HepG2 (cell line): ENCODE data around the gene SLC29A2. TPM values are rescaled to one million over a fixed set of nuclear protein-coding genes. Genes with fewer than 3 reads are reported as not detected.

ENCODE experiments used
- ATF1 ChIP-seq: IDR thresholded peaks from 2 replicates; pipeline ENCODE4 v1.6.1; 2016; ENCODE audit warnings: mild to moderate bottlenecking, control low read depth
- CBFB ChIP-seq: sonication (generic); formaldehyde crosslinking; IDR thresholded peaks from 2 replicates; pipeline ENCODE4 v1.4.0; 2020; ENCODE audit warnings: missing genetic modification reagents
- CHCHD3 ChIP-seq: sonication (generic); formaldehyde crosslinking; IDR thresholded peaks from 2 replicates; pipeline ENCODE4 v1.8.0; 2022; ENCODE audit warnings: mild to moderate bottlenecking, missing genetic modification reagents, moderate library complexity
- DPF2 ChIP-seq: sonication (generic); formaldehyde crosslinking; IDR thresholded peaks from 2 replicates; pipeline ENCODE4 v1.4.0; 2020; ENCODE audit warnings: mild to moderate bottlenecking, low read depth, missing genetic modification reagents, borderline replicate concordance
- HMGA1 ChIP-seq: sonication (generic); formaldehyde crosslinking; conservative IDR thresholded peaks from 2 replicates; pipeline ENCODE4 v1.4.0; 2020; ENCODE audit warnings: missing genetic modification reagents
- KMT2B ChIP-seq: IDR thresholded peaks from 2 replicates; pipeline ENCODE4 v1.6.1; 2016; ENCODE audit warnings: missing genetic modification reagents, missing compliant biosample characterization
- MAZ ChIP-seq, 2 experiments: sonication (generic) in 1 of 2; formaldehyde crosslinking in 1 of 2; IDR thresholded peaks; 2 replicates each; pipeline versions ENCODE4 v1.5.0 to v1.6.1; 2012 to 2020; ENCODE audit warnings: low read depth in 2 of 2, mild to moderate bottlenecking in 2 of 2, borderline replicate concordance in 1 of 2, improper control_type of control experiment in 1 of 2, low read length in 1 of 2, missing genetic modification reagents in 1 of 2, moderate library complexity in 1 of 2
- PHF8 ChIP-seq: sonication (generic); formaldehyde crosslinking; IDR thresholded peaks from 2 replicates; pipeline ENCODE4 v1.5.0; 2020; ENCODE audit warnings: missing genetic modification reagents
- RBM22 ChIP-seq: fragments of 200-400 bp; formaldehyde crosslinking; optimal IDR thresholded peaks from 2 replicates; pipeline ENCODE3; 2017; ENCODE audit warnings: mild to moderate bottlenecking, low read length, moderate library complexity
- RCOR2 ChIP-seq: IDR thresholded peaks from 2 replicates; pipeline ENCODE4 v1.6.1; 2016; ENCODE audit warnings: missing biosample characterization, missing genetic modification reagents
- SYNCRIP ChIP-seq: fragments of 200-400 bp; formaldehyde crosslinking; IDR thresholded peaks from 2 replicates; pipeline ENCODE4 v1.6.1; 2018; ENCODE audit warnings: mild to moderate bottlenecking, low read depth, low read length; ENCODE audit not compliant: insufficient read depth
- TBP ChIP-seq: sonication (generic); formaldehyde crosslinking; IDR thresholded peaks from 2 replicates; pipeline ENCODE4 v1.5.0; 2020; ENCODE audit warnings: missing genetic modification reagents
- ZNF326 ChIP-seq: sonication (generic); formaldehyde crosslinking; IDR thresholded peaks from 2 replicates; pipeline ENCODE4 v1.4.0; 2020; ENCODE audit warnings: missing genetic modification reagents, borderline replicate concordance
- ZNF329 ChIP-seq: sonication (generic); formaldehyde crosslinking; IDR thresholded peaks from 2 replicates; pipeline ENCODE4 v1.9.0; 2021; ENCODE audit warnings: low read depth, mild to moderate bottlenecking, missing genetic modification reagents
- ZNF350 ChIP-seq: sonication (generic); formaldehyde crosslinking; IDR thresholded peaks from 2 replicates; pipeline ENCODE4 v1.4.0; 2020; ENCODE audit warnings: mild to moderate bottlenecking, low read depth, missing genetic modification reagents, borderline replicate concordance
- ZNF468 ChIP-seq: sonication (generic); formaldehyde crosslinking; IDR thresholded peaks from 2 replicates; pipeline ENCODE4 v1.8.0; 2022; ENCODE audit warnings: mild to moderate bottlenecking, moderate library complexity, missing genetic modification reagents
- ZNF562 ChIP-seq: sonication (generic); formaldehyde crosslinking; IDR thresholded peaks from 2 replicates; pipeline ENCODE4 v1.8.0; 2022; ENCODE audit warnings: missing genetic modification reagents, borderline replicate concordance
- ZNF607 ChIP-seq: sonication (generic); formaldehyde crosslinking; IDR thresholded peaks from 2 replicates; pipeline ENCODE4 v1.5.1; 2020; ENCODE audit warnings: missing genetic modification reagents, mild to moderate bottlenecking, borderline replicate concordance
- ZNF720 ChIP-seq: sonication (generic); formaldehyde crosslinking; IDR thresholded peaks from 2 replicates; pipeline ENCODE4 v1.4.0; 2020; ENCODE audit warnings: missing genetic modification reagents
- ZNF768 ChIP-seq: sonication (generic); formaldehyde crosslinking; IDR thresholded peaks from 2 replicates; pipeline ENCODE4 v1.4.0; 2020; ENCODE audit warnings: missing genetic modification reagents
- polyA plus RNA-seq, 8 experiments: library from polyadenylated mRNA; depleted of rRNA in 3 of 8; stranded (reverse) in 7 of 8; unstranded in 1 of 8; fragments of >200 nt; fragmentation: Illumina TruSeq in 4 of 8; extraction: Trizol in 4 of 8; gene quantifications; 2 replicates each; pipeline versions ENCODE4 v1.2.1 to v1.2.3, GENCODE V29; 2011 to 2016; ENCODE audit warnings: low read depth in 4 of 8, missing spikeins in 1 of 8, mixed read lengths in 1 of 8; ENCODE audit not compliant: insufficient read depth in 1 of 8
- total RNA-seq, 5 experiments: library from RNA; depleted of rRNA; stranded (reverse); fragments of >200 nt; fragmentation: Illumina TruSeq; extraction: Trizol; gene quantifications; 2 replicates each; pipeline ENCODE4 v1.2.3, GENCODE V29; 2016; ENCODE audit warnings: low read depth in 1 of 5
- TF ChIP-seq, protein P1 (sequence below): sonication (generic); formaldehyde crosslinking; IDR thresholded peaks from 2 replicates; pipeline ENCODE4 v1.4.0; 2020; ENCODE audit warnings: missing genetic modification reagents
- TF ChIP-seq, protein P2 (sequence below): sonication (generic); formaldehyde crosslinking; IDR thresholded peaks from 2 replicates; pipeline ENCODE4 v1.4.0; 2020; ENCODE audit warnings: missing genetic modification reagents
- TF ChIP-seq, protein P3 (sequence below): sonication (generic); formaldehyde crosslinking; conservative IDR thresholded peaks from 2 replicates; pipeline ENCODE4 v1.4.0; 2020; ENCODE audit warnings: missing genetic modification reagents

Gene SLC29A2
- total and polyA plus RNA-seq, 2 of the 13 experiments (the other 11 are each of a cell fraction or from before 2014, with no cell fraction given): 0.63 to 0.66 TPM

DNA sequence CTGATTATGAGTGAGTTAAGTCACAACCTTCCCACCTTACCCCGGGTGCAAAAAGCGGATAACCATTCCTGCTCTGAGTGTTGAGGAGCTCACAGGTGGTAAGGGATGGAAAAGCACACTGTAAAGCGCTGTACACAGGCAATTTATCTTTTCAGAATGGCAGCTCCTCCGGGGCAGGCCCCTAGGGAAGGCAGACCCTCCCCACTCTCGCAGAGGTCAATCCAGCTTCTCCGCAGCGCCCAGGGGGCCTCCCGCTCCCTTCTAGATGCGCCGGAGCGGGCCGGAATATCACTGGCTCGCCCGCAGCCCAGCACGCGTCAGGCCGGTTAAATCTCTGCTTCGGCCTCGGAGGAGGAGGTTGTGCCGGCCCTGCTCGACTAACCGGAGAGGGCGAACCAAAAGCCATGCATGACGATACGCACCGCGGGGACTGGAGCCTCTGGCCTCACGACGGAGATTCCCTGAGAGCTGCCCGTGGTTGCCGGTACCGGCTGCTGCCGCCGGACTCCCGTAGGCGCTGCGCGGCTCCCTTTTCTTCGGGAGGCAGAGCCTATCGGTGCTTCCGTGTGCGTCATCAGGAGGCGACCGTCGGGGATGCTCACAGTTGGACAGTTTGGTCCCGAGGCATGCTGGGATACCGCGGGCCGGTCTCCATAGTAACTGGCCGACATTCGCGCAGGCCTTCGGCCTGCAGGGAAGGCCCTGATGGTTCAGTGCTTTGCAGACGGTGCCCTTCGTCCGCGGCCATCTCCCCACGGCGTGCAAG lies 26.8 kb downstream of the SLC29A2 start, which contains the start of gene BRMS1 (continued):
- TF ChIP-seq RBM22: peak; percentile 32
- TF ChIP-seq, protein P1, sequence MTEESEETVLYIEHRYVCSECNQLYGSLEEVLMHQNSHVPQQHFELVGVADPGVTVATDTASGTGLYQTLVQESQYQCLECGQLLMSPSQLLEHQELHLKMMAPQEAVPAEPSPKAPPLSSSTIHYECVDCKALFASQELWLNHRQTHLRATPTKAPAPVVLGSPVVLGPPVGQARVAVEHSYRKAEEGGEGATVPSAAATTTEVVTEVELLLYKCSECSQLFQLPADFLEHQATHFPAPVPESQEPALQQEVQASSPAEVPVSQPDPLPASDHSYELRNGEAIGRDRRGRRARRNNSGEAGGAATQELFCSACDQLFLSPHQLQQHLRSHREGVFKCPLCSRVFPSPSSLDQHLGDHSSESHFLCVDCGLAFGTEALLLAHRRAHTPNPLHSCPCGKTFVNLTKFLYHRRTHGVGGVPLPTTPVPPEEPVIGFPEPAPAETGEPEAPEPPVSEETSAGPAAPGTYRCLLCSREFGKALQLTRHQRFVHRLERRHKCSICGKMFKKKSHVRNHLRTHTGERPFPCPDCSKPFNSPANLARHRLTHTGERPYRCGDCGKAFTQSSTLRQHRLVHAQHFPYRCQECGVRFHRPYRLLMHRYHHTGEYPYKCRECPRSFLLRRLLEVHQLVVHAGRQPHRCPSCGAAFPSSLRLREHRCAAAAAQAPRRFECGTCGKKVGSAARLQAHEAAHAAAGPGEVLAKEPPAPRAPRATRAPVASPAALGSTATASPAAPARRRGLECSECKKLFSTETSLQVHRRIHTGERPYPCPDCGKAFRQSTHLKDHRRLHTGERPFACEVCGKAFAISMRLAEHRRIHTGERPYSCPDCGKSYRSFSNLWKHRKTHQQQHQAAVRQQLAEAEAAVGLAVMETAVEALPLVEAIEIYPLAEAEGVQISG: peak; percentile 95
- TF ChIP-seq ZNF329 (CRISPR knock-in tag): no peak
- TF ChIP-seq ZNF720 (CRISPR knock-in tag): no peak
- peak; percentile 90 for TF ChIP-seq PHF8 (CRISPR knock-in tag)
- TF ChIP-seq DPF2: 0 out of 2 replicates have a peak, but pooled peaks have one; percentile 41
- no peak for TF ChIP-seq RCOR2 (CRISPR knock-in tag)
- no peak for TF ChIP-seq ZNF562 (CRISPR knock-in tag)
- TF ChIP-seq, protein P2, sequence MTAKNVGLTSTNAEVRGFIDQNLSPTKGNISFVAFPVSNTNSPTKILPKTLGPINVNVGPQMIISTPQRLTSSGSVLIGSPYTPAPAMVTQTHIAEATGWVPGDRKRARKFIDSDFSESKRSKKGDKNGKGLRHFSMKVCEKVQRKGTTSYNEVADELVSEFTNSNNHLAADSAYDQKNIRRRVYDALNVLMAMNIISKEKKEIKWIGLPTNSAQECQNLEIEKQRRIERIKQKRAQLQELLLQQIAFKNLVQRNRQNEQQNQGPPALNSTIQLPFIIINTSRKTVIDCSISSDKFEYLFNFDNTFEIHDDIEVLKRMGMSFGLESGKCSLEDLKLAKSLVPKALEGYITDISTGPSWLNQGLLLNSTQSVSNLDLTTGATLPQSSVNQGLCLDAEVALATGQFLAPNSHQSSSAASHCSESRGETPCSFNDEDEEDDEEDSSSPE (CRISPR knock-in tag): peak; percentile 52
- TF ChIP-seq TBP (CRISPR knock-in tag): no peak
- TF ChIP-seq ATF1: peak; percentile 99
- peak; percentile 95 for TF ChIP-seq KMT2B (CRISPR knock-in tag)
- no peak for TF ChIP-seq SYNCRIP
- 0 out of 2 replicates have a peak, but pooled peaks have one; percentile 46 for TF ChIP-seq ZNF326
- TF ChIP-seq ZNF468 (CRISPR knock-in tag): no peak
- no peak for TF ChIP-seq HMGA1 (CRISPR knock-in tag)
- no peak for TF ChIP-seq ZNF607 (CRISPR knock-in tag)
- no peak; the same call in 1 of the 2 replicates for TF ChIP-seq MAZ (IDR thresholded peaks at IDR 0.05; ENCODE audit: borderline replicate concordance, low read depth, low read length)
- TF ChIP-seq MAZ (CRISPR knock-in tag; IDR thresholded peaks at IDR 0.05; ENCODE audit: low read depth): peak; percentile 30; the same call in 1 of the 2 replicates
- peak; percentile 45; the same call in 1 of the 2 replicates for TF ChIP-seq CBFB (CRISPR knock-in tag)
- no peak for TF ChIP-seq ZNF768
- TF ChIP-seq ZNF350: peak; percentile 91
- TF ChIP-seq, protein P3, sequence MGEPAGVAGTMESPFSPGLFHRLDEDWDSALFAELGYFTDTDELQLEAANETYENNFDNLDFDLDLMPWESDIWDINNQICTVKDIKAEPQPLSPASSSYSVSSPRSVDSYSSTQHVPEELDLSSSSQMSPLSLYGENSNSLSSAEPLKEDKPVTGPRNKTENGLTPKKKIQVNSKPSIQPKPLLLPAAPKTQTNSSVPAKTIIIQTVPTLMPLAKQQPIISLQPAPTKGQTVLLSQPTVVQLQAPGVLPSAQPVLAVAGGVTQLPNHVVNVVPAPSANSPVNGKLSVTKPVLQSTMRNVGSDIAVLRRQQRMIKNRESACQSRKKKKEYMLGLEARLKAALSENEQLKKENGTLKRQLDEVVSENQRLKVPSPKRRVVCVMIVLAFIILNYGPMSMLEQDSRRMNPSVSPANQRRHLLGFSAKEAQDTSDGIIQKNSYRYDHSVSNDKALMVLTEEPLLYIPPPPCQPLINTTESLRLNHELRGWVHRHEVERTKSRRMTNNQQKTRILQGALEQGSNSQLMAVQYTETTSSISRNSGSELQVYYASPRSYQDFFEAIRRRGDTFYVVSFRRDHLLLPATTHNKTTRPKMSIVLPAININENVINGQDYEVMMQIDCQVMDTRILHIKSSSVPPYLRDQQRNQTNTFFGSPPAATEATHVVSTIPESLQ: no peak
- peak; percentile 73; the same call in 1 of the 2 replicates for TF ChIP-seq CHCHD3
